Breast epithelium (tissue), 4 donors: ENCODE measurements around the gene UNC79. TPM values are rescaled to one million over a fixed set of nuclear protein-coding genes. Genes with fewer than 3 reads are reported as not detected.

ENCODE experiments used
- DNase-seq, 2 donors: peaks; one replicate each; pipeline ENCODE4 v3.0.0-alpha.2; 2019; ENCODE audit warnings: low spot score in 2 of 2
- H3K27ac ChIP-seq, 2 donors: fragments of 200-600 bp; sonication (generic) in 1 of 2; one replicate each; pipeline ENCODE4 v1.5.1; 2016 to 2019; ENCODE audit warnings: mild to moderate bottlenecking in 1 of 2
- H3K27me3 ChIP-seq, 2 donors: fragments of 200-600 bp; sonication (generic) in 1 of 2; one replicate each; pipeline versions ENCODE4 v1.5.1 to v1.6.0; 2017 to 2019; ENCODE audit warnings: control low read depth in 1 of 2, mild to moderate bottlenecking in 1 of 2
- H3K36me3 ChIP-seq: fragments of 200-600 bp; one replicate; pipeline ENCODE4 v1.5.1; 2019
- H3K4me1 ChIP-seq, 2 donors: fragments of 200-600 bp; sonication (generic); one replicate each; pipeline ENCODE4 v1.5.1; 2016 to 2019; ENCODE audit warnings: control low read depth in 1 of 2
- H3K4me3 ChIP-seq, 3 donors: fragments of 200-600 bp; sonication (generic); 1 replicate in 2 of 3; 2 replicates in 1 of 3; pipeline ENCODE4 v1.5.1; 2016 to 2019; ENCODE audit warnings: mild to moderate bottlenecking in 3 of 3, moderate library complexity in 2 of 3
- H3K9me3 ChIP-seq, 2 donors: fragments of 200-600 bp; sonication (generic) in 1 of 2; one replicate each; pipeline ENCODE4 v1.5.1; 2016 to 2019; ENCODE audit warnings: control low read depth in 1 of 2
- POLR2A ChIP-seq: fragments of 450-650 bp; IDR thresholded peaks from one replicate; pipeline ENCODE4 v1.6.1; 2016; ENCODE audit warnings: antibody characterized with exemption, mild to moderate bottlenecking, moderate library complexity
- POLR2AphosphoS5 ChIP-seq, 3 donors: sonication (generic); formaldehyde crosslinking; IDR thresholded peaks; one replicate each; pipeline ENCODE4 v1.6.1; 2017; ENCODE audit warnings: antibody characterized with exemption in 3 of 3
- intact Hi-C: fragments of 100-400 bp; cut with DNase I; formaldehyde crosslinking; loops from one replicate; pipeline ENCODE4 v1.15.1; 2023; ENCODE audit warnings: low total_unique reads
- total RNA-seq, 3 donors: library from RNA; depleted of rRNA; stranded (reverse); fragments of >200 nt; gene quantifications; one replicate each; pipeline ENCODE4 v1.1.0, GENCODE V29; 2016
- TF ChIP-seq, protein P1 (sequence below), 3 donors: fragments of 450-650 bp; IDR thresholded peaks; one replicate each; pipeline ENCODE4 v1.5.1; 2016 to 2017; ENCODE audit warnings: antibody characterized with exemption in 3 of 3, mild to moderate bottlenecking in 3 of 3, moderate library complexity in 3 of 3

UNC79 gene
- total RNA-seq, 3 donors from 2014 or later: 0.29 to 0.32 TPM; not detected in 1

DNA sequence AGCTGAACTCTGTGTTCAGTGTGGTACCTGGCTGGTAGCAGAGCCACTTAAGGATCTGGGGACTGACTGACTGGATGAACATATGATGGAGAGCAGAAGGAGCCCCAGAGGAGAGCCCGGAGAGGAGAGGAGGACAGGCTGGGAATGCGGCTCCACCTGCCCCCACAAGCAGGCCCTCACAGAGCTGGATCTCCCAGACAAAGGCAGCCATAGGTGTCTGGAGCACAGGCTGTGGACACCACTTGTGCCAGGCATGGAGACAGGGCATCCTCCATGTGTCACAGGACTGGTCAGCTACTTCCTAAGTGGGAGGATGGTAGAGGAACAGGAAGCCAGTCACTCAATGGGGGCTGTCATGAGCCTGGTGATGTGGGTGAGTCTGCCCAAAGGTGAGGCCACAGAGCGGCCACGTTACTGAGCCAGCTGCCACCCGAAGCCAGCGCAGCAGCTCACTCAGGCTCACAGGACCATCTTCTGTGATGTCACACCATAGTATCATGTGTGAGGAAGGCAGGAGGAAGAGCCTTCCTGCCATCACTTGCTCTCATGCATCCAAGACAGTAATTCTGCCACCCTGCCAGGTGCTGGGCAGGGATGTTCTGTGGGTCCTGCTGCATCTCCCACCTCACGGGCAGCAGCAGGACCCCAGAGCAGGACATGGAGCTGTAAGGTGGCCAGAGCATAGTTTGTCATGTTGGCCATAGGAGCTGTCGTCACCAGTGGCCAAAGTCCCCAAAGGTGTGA is 285.4 kb downstream of the UNC79 start:
- DNase-seq: peak in 1 of 2 donors; percentile 2
- H3K4me1 ChIP-seq: no peaks in the 10 kb centered on the region
- no peaks in the 10 kb centered on the region for H3K27me3 ChIP-seq
- intact Hi-C loops: no loop called here
- no peak overlapping the region for H3K27ac ChIP-seq
- TF ChIP-seq POLR2A (no peak), POLR2AphosphoS5 (IDR thresholded peaks at IDR 0.05) (no peak)
- TF ChIP-seq, protein P1, sequence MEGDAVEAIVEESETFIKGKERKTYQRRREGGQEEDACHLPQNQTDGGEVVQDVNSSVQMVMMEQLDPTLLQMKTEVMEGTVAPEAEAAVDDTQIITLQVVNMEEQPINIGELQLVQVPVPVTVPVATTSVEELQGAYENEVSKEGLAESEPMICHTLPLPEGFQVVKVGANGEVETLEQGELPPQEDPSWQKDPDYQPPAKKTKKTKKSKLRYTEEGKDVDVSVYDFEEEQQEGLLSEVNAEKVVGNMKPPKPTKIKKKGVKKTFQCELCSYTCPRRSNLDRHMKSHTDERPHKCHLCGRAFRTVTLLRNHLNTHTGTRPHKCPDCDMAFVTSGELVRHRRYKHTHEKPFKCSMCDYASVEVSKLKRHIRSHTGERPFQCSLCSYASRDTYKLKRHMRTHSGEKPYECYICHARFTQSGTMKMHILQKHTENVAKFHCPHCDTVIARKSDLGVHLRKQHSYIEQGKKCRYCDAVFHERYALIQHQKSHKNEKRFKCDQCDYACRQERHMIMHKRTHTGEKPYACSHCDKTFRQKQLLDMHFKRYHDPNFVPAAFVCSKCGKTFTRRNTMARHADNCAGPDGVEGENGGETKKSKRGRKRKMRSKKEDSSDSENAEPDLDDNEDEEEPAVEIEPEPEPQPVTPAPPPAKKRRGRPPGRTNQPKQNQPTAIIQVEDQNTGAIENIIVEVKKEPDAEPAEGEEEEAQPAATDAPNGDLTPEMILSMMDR (IDR thresholded peaks at IDR 0.05): no peak
- no peak overlapping the region for H3K4me3 ChIP-seq
- H3K36me3 ChIP-seq: no peaks in the 10 kb centered on the region
- no peaks in the 10 kb centered on the region for H3K9me3 ChIP-seq

DNA sequence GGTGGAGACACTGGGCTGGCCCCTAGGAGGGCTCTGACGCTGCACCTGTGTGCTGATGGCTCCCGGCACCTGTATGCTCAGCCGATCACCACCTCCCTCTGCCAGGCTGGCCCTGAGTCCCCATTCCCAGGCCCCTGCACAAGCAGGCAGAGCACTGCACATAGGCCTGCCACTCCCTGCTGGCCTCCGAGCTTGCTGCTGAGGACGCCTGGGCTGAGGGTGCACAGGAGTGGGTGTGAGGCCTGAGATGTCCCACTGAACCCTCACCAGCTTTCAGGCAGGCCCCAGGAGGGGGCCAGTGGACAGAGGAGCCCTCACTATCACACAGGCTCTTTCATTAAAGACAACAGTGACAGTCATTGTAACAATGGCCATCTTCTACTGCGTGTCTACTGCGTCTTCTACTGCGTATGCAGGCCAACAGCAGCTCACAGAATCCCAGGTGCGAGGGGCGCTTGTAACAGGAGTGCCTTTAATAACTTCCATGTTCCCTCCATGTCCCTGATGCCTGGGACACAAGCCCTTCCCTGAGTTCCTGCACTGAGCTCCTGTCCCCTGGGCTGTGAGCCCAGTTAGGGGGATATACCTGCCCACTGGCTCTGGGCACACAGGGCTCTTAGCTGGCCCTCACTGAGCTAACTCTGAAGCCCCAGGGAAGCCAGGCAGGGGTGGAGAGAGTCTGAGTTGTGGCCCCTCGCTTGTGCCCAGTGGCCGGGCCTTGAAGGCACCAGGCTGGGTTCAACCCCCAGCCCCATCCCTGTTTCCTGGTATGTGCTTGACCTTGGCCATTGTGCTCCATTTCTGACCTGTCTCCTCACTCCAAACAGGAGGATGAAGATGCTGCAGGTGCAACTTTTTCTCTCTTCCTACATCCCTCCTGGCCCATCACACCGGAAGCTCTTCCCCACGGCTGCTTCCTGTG is 286.3 kb downstream of the UNC79 start:
- TF ChIP-seq, protein P1 (IDR thresholded peaks at IDR 0.05): no peak
- TF ChIP-seq POLR2AphosphoS5 (IDR thresholded peaks at IDR 0.05): no peak
- TF ChIP-seq POLR2A: no peak
- Histone ChIP-seq H3K4me3 (no peak overlapping the region), H3K9me3 (no peaks in the 10 kb centered on the region), H3K27me3 (no peaks in the 10 kb centered on the region), H3K36me3 (no peaks in the 10 kb centered on the region), H3K4me1 (no peaks in the 10 kb centered on the region), H3K27ac (no peak overlapping the region)
- DNase-seq: no peak
- intact Hi-C loops: no loop called here

DNA sequence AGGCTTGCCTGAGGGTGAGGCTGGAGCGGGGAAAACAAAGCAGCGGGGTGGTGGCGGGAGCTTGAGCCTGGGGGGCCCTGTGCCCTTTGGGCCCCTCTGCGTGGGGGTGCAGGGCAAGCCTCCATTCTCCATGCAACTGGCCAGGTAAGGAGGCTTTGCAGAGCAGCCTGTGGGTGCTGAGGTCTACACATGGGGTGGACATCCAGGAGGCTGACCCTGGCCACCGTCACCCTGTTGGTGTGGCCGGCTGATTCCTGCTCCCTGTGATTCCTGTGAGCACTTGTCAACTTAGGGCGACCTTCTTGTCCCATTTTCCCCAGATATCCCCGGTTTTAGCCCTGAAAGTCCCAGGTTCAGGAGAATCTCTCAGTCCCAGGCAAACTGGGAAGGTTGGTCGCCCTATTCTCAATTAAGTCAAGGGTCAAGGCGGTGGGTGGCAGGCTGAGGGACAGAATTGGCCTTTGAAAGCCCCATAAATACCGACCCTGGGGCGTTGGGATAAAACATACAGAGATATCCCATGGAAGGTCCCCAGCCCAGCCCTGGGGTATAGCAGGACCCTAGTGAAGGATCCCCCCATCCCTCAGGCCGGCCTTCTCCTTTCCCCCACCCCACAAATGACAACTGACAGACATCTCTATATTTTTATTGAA is 287.1 kb downstream of the UNC79 start:
- Histone ChIP-seq H3K4me1 (no peaks in the 10 kb centered on the region), H3K27me3 (no peaks in the 10 kb centered on the region), H3K4me3 (no peak overlapping the region), H3K36me3 (no peaks in the 10 kb centered on the region), H3K27ac (no peak overlapping the region), H3K9me3 (no peaks in the 10 kb centered on the region)
- DNase-seq: no peak
- intact Hi-C loops: no loop called here
- no peak for TF ChIP-seq POLR2AphosphoS5 (IDR thresholded peaks at IDR 0.05)
- TF ChIP-seq, protein P1 (IDR thresholded peaks at IDR 0.05): no peak
- TF ChIP-seq POLR2A: no peak

DNA sequence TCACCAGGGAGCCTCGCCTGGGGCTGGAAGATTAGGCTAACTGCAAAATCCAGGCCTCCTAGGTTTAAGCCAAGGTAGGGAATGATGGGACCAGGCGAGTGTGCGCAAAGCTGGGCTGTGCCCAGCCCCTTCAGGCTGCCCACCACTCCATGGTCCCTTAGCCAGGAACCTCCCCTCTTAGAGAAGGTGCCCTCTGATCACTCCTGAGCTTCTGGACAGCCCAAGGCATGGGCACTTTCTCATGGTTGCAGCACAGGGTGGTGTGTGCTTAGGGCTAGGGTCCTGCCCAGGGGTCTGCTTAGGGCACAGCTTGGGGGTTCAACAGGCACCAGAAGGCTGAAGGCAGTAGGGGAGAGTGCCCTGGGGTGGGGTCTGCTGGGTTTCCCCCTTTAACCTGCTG is 288.5 kb downstream of the UNC79 start:
- Histone ChIP-seq H3K9me3 (no peaks in the 10 kb centered on the region), H3K4me1 (no peaks in the 10 kb centered on the region), H3K27me3 (no peaks in the 10 kb centered on the region), H3K27ac (no peak overlapping the region), H3K4me3 (no peak overlapping the region), H3K36me3 (no peaks in the 10 kb centered on the region)
- no peak for DNase-seq
- intact Hi-C loops: no loop called here
- TF ChIP-seq POLR2AphosphoS5 (IDR thresholded peaks at IDR 0.05) (no peak), POLR2A (no peak)
- TF ChIP-seq, protein P1 (IDR thresholded peaks at IDR 0.05): no peak
